Prostate gland (tissue), 2 donors: ENCODE measurements around the gene CDH10.

Source experiments
- POLR2A ChIP-seq: fragments of 450-650 bp; IDR thresholded peaks from one replicate; pipeline ENCODE4 v1.6.1; 2016; ENCODE audit warnings: antibody characterized with exemption, mild to moderate bottlenecking
- POLR2AphosphoS5 ChIP-seq: sonication (generic); formaldehyde crosslinking; IDR thresholded peaks from one replicate; pipeline ENCODE4 v1.6.1; 2017; ENCODE audit warnings: antibody characterized with exemption
- TF ChIP-seq, protein P1 (sequence below), 4 experiments: fragments of 200-600 bp in 2 of 4; fragments of 450-650 bp in 2 of 4; sonication (generic) in 2 of 4; IDR thresholded peaks; 1 replicate in 3 of 4; 2 replicates in 1 of 4; pipeline ENCODE4 v1.5.1; 2016 to 2019; ENCODE audit warnings: antibody characterized with exemption in 4 of 4, mild to moderate bottlenecking in 2 of 4, moderate library complexity in 2 of 4

DNA sequence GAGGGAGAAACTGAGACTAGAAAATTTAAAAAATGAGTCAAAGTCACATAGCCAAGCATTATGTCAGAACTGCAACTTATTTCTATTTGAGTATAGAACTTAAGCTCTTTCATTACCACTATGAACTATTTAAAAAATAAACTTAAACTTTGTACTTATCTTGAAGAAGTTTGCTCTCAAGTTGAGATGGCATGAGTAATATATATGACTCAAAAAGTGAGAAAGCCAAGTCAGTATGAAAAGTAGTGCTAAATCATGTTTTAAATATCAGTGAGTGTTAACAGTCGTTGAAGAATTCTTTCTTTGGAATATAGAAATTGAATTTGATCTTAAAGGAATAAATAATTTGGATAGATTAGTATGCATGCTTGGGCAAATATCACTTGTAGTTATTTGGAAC is 36.3 kb upstream of the CDH10 start:
- TF ChIP-seq, protein P1, sequence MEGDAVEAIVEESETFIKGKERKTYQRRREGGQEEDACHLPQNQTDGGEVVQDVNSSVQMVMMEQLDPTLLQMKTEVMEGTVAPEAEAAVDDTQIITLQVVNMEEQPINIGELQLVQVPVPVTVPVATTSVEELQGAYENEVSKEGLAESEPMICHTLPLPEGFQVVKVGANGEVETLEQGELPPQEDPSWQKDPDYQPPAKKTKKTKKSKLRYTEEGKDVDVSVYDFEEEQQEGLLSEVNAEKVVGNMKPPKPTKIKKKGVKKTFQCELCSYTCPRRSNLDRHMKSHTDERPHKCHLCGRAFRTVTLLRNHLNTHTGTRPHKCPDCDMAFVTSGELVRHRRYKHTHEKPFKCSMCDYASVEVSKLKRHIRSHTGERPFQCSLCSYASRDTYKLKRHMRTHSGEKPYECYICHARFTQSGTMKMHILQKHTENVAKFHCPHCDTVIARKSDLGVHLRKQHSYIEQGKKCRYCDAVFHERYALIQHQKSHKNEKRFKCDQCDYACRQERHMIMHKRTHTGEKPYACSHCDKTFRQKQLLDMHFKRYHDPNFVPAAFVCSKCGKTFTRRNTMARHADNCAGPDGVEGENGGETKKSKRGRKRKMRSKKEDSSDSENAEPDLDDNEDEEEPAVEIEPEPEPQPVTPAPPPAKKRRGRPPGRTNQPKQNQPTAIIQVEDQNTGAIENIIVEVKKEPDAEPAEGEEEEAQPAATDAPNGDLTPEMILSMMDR (IDR thresholded peaks at IDR 0.05), result no peak
- TF ChIP-seq POLR2A (no peak), POLR2AphosphoS5 (no peak)
